Measurements from ENCODE around the gene BACH2. TPM values are rescaled to one million over a fixed set of nuclear protein-coding genes. Genes with fewer than 3 reads are reported as not detected.

The BACH2 gene
- total RNA-seq, 1 experiment from 2014 or later: 3.3 TPM

- DNase-seq (ENCODE audit: low read depth, low spot score) (no peak), ATAC-seq (no peak)
- Histone ChIP-seq H3K27me3 (ENCODE audit: insufficient read depth, low read length) (no peaks in the 10 kb centered on the region), H3K9me2 (ENCODE audit: insufficient read depth) (no peaks in the 10 kb centered on the region), H2AFZ (ENCODE audit: low read depth, low read length, poor library complexity, severe bottlenecking) (no peak overlapping the region), H3K9ac (ENCODE audit: low read length) (no peak overlapping the region), H3K4me3 (replicated peaks in 1 of 2; ENCODE audit: low read depth in 1 of 2, low read length in 2 of 2) (no peak overlapping the region), H3K36me3 (ENCODE audit: control insufficient read depth in 1 of 2, insufficient read depth in 2 of 2, low read length in 2 of 2) (no peaks in the 10 kb centered on the region), H3K27ac (ENCODE audit: low read depth, low read length) (no peak overlapping the region), H3K79me2 (ENCODE audit: insufficient read depth, low read length) (no peaks in the 10 kb centered on the region), H4K20me1 (ENCODE audit: insufficient read depth) (no peaks in the 10 kb centered on the region), H3K9me3 (ENCODE audit: control insufficient read depth in 1 of 2, insufficient read depth in 1 of 2, low read depth in 1 of 2, low read length in 2 of 2) (no peaks in the 10 kb centered on the region), H3K4me2 (ENCODE audit: low read length) (no peak overlapping the region), H3K4me1 (ENCODE audit: control insufficient read depth in 1 of 2, insufficient read depth in 2 of 2, low read length in 2 of 2) (peaks cover 2 to 13% of the 10 kb centered on the region in 2 experiments; a peak in 3 of 4 replicates)
- POLR2A ChIA-PET: no interaction called here
- RAD21 ChIA-PET (ENCODE audit: low non-redundant PET in 1 of 2, low total read pairs in 2 of 2, uncharacterized antibody in 2 of 2, unreplicated experiment in 2 of 2): no interaction called here
- TF ChIP-seq FOSL1 (IDR thresholded peaks at IDR 0.05; ENCODE audit: low read depth) (no peak), ATF3 (IDR thresholded peaks at IDR 0.05) (no peak), TCF7L2 (IDR thresholded peaks at IDR 0.05; ENCODE audit: borderline replicate concordance, extremely low read depth, insufficient read depth, insufficient read length) (no peak), SP1 (IDR thresholded peaks at IDR 0.05; ENCODE audit: low read depth) (no peak), EZH2phosphoT487 (IDR thresholded peaks at IDR 0.05; ENCODE audit: borderline replicate concordance) (no peak), SRF (IDR thresholded peaks at IDR 0.05; ENCODE audit: low read depth) (no peak), POLR2AphosphoS5 (IDR thresholded peaks at IDR 0.05; ENCODE audit: low read depth, low read length) (no peak), ZFX (IDR thresholded peaks at IDR 0.05) (no peak), ZNF274 (IDR thresholded peaks at IDR 0.05; ENCODE audit: low read depth, low read length) (no peak), EZH2 (IDR thresholded peaks at IDR 0.05) (no peak), JUND (IDR thresholded peaks at IDR 0.05) (no peak), SIN3A (IDR thresholded peaks at IDR 0.05; ENCODE audit: low read depth) (no peak), CBX3 (IDR thresholded peaks at IDR 0.05; ENCODE audit: low read depth) (no peak), EGR1 (IDR thresholded peaks at IDR 0.05; ENCODE audit: low read depth) (no peak)
- TF ChIP-seq, protein P1, sequence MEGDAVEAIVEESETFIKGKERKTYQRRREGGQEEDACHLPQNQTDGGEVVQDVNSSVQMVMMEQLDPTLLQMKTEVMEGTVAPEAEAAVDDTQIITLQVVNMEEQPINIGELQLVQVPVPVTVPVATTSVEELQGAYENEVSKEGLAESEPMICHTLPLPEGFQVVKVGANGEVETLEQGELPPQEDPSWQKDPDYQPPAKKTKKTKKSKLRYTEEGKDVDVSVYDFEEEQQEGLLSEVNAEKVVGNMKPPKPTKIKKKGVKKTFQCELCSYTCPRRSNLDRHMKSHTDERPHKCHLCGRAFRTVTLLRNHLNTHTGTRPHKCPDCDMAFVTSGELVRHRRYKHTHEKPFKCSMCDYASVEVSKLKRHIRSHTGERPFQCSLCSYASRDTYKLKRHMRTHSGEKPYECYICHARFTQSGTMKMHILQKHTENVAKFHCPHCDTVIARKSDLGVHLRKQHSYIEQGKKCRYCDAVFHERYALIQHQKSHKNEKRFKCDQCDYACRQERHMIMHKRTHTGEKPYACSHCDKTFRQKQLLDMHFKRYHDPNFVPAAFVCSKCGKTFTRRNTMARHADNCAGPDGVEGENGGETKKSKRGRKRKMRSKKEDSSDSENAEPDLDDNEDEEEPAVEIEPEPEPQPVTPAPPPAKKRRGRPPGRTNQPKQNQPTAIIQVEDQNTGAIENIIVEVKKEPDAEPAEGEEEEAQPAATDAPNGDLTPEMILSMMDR (IDR thresholded peaks at IDR 0.05 in 2 of 3, conservative IDR thresholded peaks at IDR 0.05 in 1 of 3; ENCODE audit: borderline replicate concordance in 1 of 3, insufficient read depth in 1 of 3, low read depth in 2 of 3, low read length in 2 of 3): no peak
- TF ChIP-seq, protein P2, sequence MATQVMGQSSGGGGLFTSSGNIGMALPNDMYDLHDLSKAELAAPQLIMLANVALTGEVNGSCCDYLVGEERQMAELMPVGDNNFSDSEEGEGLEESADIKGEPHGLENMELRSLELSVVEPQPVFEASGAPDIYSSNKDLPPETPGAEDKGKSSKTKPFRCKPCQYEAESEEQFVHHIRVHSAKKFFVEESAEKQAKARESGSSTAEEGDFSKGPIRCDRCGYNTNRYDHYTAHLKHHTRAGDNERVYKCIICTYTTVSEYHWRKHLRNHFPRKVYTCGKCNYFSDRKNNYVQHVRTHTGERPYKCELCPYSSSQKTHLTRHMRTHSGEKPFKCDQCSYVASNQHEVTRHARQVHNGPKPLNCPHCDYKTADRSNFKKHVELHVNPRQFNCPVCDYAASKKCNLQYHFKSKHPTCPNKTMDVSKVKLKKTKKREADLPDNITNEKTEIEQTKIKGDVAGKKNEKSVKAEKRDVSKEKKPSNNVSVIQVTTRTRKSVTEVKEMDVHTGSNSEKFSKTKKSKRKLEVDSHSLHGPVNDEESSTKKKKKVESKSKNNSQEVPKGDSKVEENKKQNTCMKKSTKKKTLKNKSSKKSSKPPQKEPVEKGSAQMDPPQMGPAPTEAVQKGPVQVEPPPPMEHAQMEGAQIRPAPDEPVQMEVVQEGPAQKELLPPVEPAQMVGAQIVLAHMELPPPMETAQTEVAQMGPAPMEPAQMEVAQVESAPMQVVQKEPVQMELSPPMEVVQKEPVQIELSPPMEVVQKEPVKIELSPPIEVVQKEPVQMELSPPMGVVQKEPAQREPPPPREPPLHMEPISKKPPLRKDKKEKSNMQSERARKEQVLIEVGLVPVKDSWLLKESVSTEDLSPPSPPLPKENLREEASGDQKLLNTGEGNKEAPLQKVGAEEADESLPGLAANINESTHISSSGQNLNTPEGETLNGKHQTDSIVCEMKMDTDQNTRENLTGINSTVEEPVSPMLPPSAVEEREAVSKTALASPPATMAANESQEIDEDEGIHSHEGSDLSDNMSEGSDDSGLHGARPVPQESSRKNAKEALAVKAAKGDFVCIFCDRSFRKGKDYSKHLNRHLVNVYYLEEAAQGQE (IDR thresholded peaks at IDR 0.05; ENCODE audit: low read depth): no peak
- no TSS peak for BruUV-seq (replicated peaks)
- intact Hi-C loops (cut with micrococcal nuclease): no loop called here
- CTCF ChIA-PET: no interaction called here
Observed at GRCh38 chr6:89925826-89926225, 370.8 kb downstream of the BACH2 start.

Measured in HCT116 (cell line).